SK-N-SH (cell line): ENCODE data around the gene PEX14. TPM values are rescaled to one million over a fixed set of nuclear protein-coding genes. Genes with fewer than 3 reads are reported as not detected.

Experiments
- CTCF ChIA-PET: fragments of 300-600, 350-600 bp; formaldehyde crosslinking; extraction: SDS; loops from one replicate; lab custom pipeline; 2021; lab: Yijun Ruan, JAX
- POLR2A ChIA-PET: fragments of 350-600 bp; sonication (Branson Sonifier 250); formaldehyde crosslinking; extraction: SDS; loops from one replicate; lab custom pipeline; 2020; ENCODE audit warnings: antibody characterized with exemption, inconsistent platforms; lab: Yijun Ruan, JAX
- DNase-seq: peaks from one replicate; pipeline ENCODE4 v3.0.0; 2012
- H2AFZ ChIP-seq: fragments of 200-600 bp; sonication (generic); 2 replicates; pipeline ENCODE4 v1.8.1; 2016; ENCODE audit warnings: antibody characterized with exemption, mild to moderate bottlenecking, low read depth
- H3F3A ChIP-seq: fragments of 200-600 bp; sonication (generic); replicated peaks from 2 replicates; pipeline ENCODE3; 2016; ENCODE audit warnings: antibody characterized with exemption, mild to moderate bottlenecking; ENCODE audit not compliant: insufficient read depth
- H3K27ac ChIP-seq, 2 experiments: fragments of 200-500 bp in 1 of 2; fragments of 200-600 bp in 1 of 2; sonication (Bioruptor generic) in 1 of 2; sonication (generic), shearing (Covaris generic) in 1 of 2; 2 replicates each; pipeline versions ENCODE4 v1.5.1 to v1.6.1; 2014 to 2016; ENCODE audit warnings: low read depth in 2 of 2, inconsistent platforms in 1 of 2, low read length in 1 of 2, mild to moderate bottlenecking in 1 of 2, mixed read lengths in 1 of 2
- H3K27me3 ChIP-seq: fragments of 200-600 bp; sonication (generic), shearing (Covaris generic); 2 replicates; pipeline ENCODE4 v1.6.1; 2016; ENCODE audit warnings: mixed run types; ENCODE audit not compliant: insufficient read depth
- H3K36me3 ChIP-seq, 2 experiments: fragments of 200-500 bp in 1 of 2; fragments of 200-600 bp in 1 of 2; sonication (Bioruptor generic) in 1 of 2; sonication (generic) in 1 of 2; replicated peaks in 1 of 2; 2 replicates each; pipeline versions ENCODE3 to v1.5.1; 2014 to 2016; ENCODE audit warnings: low read length in 1 of 2, mild to moderate bottlenecking in 1 of 2; ENCODE audit not compliant: insufficient read depth in 2 of 2, control insufficient read depth in 1 of 2
- H3K4me1 ChIP-seq, 2 experiments: fragments of 200-500 bp in 1 of 2; fragments of 200-600 bp in 1 of 2; sonication (Bioruptor generic) in 1 of 2; sonication (generic), shearing (Covaris generic) in 1 of 2; 2 replicates each; pipeline versions ENCODE4 v1.5.1 to v1.6.1; 2014 to 2016; ENCODE audit warnings: low read depth in 1 of 2, low read length in 1 of 2, mixed run types in 1 of 2; ENCODE audit not compliant: insufficient read depth in 2 of 2, control insufficient read depth in 1 of 2
- H3K4me2 ChIP-seq: fragments of 200-600 bp; sonication (generic), shearing (Covaris generic); 2 replicates; pipeline ENCODE4 v1.6.1; 2017; ENCODE audit warnings: mixed run types
- H3K4me3 ChIP-seq, 2 experiments: fragments of 200-500 bp in 1 of 2; fragments of 200-600 bp in 1 of 2; sonication (Bioruptor generic) in 1 of 2; sonication (generic), shearing (Covaris generic) in 1 of 2; 2 replicates each; pipeline versions ENCODE4 v1.5.1 to v1.8.1; 2014 to 2016; ENCODE audit warnings: low read depth in 2 of 2, inconsistent platforms in 1 of 2, low read length in 1 of 2, mild to moderate bottlenecking in 1 of 2, mixed read lengths in 1 of 2, moderate library complexity in 1 of 2
- H3K79me2 ChIP-seq: fragments of 200-600 bp; sonication (generic); 2 replicates; pipeline ENCODE4 v1.8.1; 2017; ENCODE audit warnings: mild to moderate bottlenecking; ENCODE audit not compliant: insufficient read depth
- H3K9ac ChIP-seq: fragments of 200-600 bp; sonication (generic); 2 replicates; pipeline ENCODE4 v1.6.1; 2017; ENCODE audit warnings: mixed run types
- H3K9me2 ChIP-seq: fragments of 200-600 bp; sonication (generic); 2 replicates; pipeline ENCODE4 v1.6.1; 2017; ENCODE audit warnings: mixed run types
- H3K9me3 ChIP-seq: fragments of 200-600 bp; sonication (generic); 2 replicates; pipeline ENCODE4 v1.6.1; 2017; ENCODE audit warnings: mixed run types, mild to moderate bottlenecking, moderate library complexity
- H4K20me1 ChIP-seq: fragments of 200-600 bp; sonication (generic); 2 replicates; pipeline ENCODE4 v1.6.1; 2017; ENCODE audit warnings: mild to moderate bottlenecking, mixed run types; ENCODE audit not compliant: insufficient read depth
- ELF1 ChIP-seq: IDR thresholded peaks from 2 replicates; pipeline ENCODE4 v1.4.0; 2012
- FOSL2 ChIP-seq: IDR thresholded peaks from 2 replicates; pipeline ENCODE4 v1.4.0; 2012; ENCODE audit warnings: low read depth, mild to moderate bottlenecking, moderate library complexity, borderline replicate concordance
- IRF3 ChIP-seq: fragments of 150-350 bp; IDR thresholded peaks from 2 replicates; pipeline ENCODE4 v1.6.1; 2016; ENCODE audit warnings: mild to moderate bottlenecking, low read depth, low read length
- MAX ChIP-seq: IDR thresholded peaks from 2 replicates; pipeline ENCODE4 v1.4.0; 2012; ENCODE audit warnings: low read depth
- NFIC ChIP-seq: IDR thresholded peaks from 2 replicates; pipeline ENCODE4 v1.4.0; 2012; ENCODE audit warnings: borderline replicate concordance
- PBX3 ChIP-seq: IDR thresholded peaks from 2 replicates; pipeline ENCODE4; 2012
- RCOR1 ChIP-seq: fragments of 150-350 bp; IDR thresholded peaks from 2 replicates; pipeline ENCODE4 v1.6.1; 2017; ENCODE audit warnings: antibody characterized with exemption, low read length
- REST ChIP-seq: IDR thresholded peaks from 2 replicates; pipeline ENCODE4 v1.6.1; 2012; ENCODE audit warnings: mild to moderate bottlenecking, low read depth, low read length, moderate library complexity
- RFX5 ChIP-seq: IDR thresholded peaks from 2 replicates; pipeline ENCODE4 v1.6.1; 2012; ENCODE audit warnings: mild to moderate bottlenecking, improper control_type of control experiment, low read length
- SMC3 ChIP-seq: IDR thresholded peaks from 2 replicates; pipeline ENCODE4 v1.6.1; 2012; ENCODE audit warnings: low read depth, low read length, improper control_type of control experiment
- TEAD4 ChIP-seq: IDR thresholded peaks from 2 replicates; pipeline ENCODE4 v1.4.0; 2012; ENCODE audit warnings: mild to moderate bottlenecking, borderline replicate concordance; ENCODE audit not compliant: insufficient read depth
- USF1 ChIP-seq: IDR thresholded peaks from 2 replicates; pipeline ENCODE4 v1.4.0; 2012; ENCODE audit warnings: low read depth, borderline replicate concordance
- ZBTB33 ChIP-seq: IDR thresholded peaks from 2 replicates; pipeline ENCODE4 v1.4.0; 2012; ENCODE audit warnings: low read depth, borderline replicate concordance
- WGBS: methylation state at CpG from one replicate; pipeline ENCODE4 v1.1.6; 2017; ENCODE audit warnings: low lambda C conversion rate; 5-methylcytosine and 5-hydroxymethylcytosine counted together
- polyA plus RNA-seq, 3 experiments: library from polyadenylated mRNA; depleted of rRNA; stranded (reverse); fragments of >200 nt; gene quantifications; 2 replicates each; pipeline ENCODE4 v1.2.3, GENCODE V29; 2012

Gene PEX14
- polyA plus RNA-seq, 1 of the 3 experiments (the other 2 are of a cell fraction), result 36.2 TPM

- H3K4me3 ChIP-seq, result no peak overlapping the region
- no peaks in the 10 kb centered on the region; the same call in 1 of the 2 replicates for H4K20me1 ChIP-seq
- no peaks in the 10 kb centered on the region for H3K9me3 ChIP-seq
- H3K27ac ChIP-seq, result no peak overlapping the region
- no peak overlapping the region for H3K9ac ChIP-seq
- H2AFZ ChIP-seq, result no peak overlapping the region
- no peak overlapping the region for H3K4me2 ChIP-seq
- no peaks in the 10 kb centered on the region for H3K36me3 ChIP-seq
- TF ChIP-seq NFIC (no peak), PBX3 (no peak), RCOR1 (no peak), SMC3 (no peak), FOSL2 (no peak), TEAD4 (no peak), USF1 (no peak), MAX (no peak), ZBTB33 (no peak), ELF1 (no peak), RFX5 (no peak), IRF3 (no peak), REST (no peak)
- H3K4me1 ChIP-seq, result peaks cover 13 to 40% of the 10 kb centered on the region in 2 experiments
- H3K9me2 ChIP-seq, result no peaks in the 10 kb centered on the region
- H3F3A ChIP-seq, result peaks cover 30% of the 10 kb centered on the region
- H3K27me3 ChIP-seq, result no peaks in the 10 kb centered on the region
- DNase-seq, result no peak
- CTCF ChIA-PET, result interaction anchor here (0.8 to 3.9 kb wide), 6 partner anchors 11 to 385 kb away, joined by 3 to 28 read pairs (median 6); no protein-coding TSS in a partner anchor
- peaks cover 26% of the 10 kb centered on the region; the same call in 1 of the 2 replicates for H3K79me2 ChIP-seq
- POLR2A ChIA-PET, result no interaction called here
- WGBS, result 96% methylated on average over 5 of the region's 5 CpGs
These were observed 50.5 kb downstream of the PEX14 start for GRCh38 chr1:10525208-10525607.
